ES-I3 (cell line): ENCODE results near the gene KLK13.

Source experiments
- H3K36me3 ChIP-seq: 2 replicates; pipeline ENCODE4 v1.6.1; 2013; ENCODE audit warnings: mild to moderate bottlenecking, low read length, control low read depth, moderate library complexity; ENCODE audit not compliant: insufficient read depth
- H3K4me1 ChIP-seq: 2 replicates; pipeline ENCODE4 v1.6.1; 2013; ENCODE audit warnings: mild to moderate bottlenecking, control low read depth, low read length; ENCODE audit not compliant: insufficient read depth
- H3K9ac ChIP-seq: 2 replicates; pipeline ENCODE4 v1.6.1; 2013; ENCODE audit warnings: low read depth, mild to moderate bottlenecking, low read length, moderate library complexity
- H3K9me3 ChIP-seq: 2 replicates; pipeline ENCODE4 v1.6.1; 2013; ENCODE audit warnings: mild to moderate bottlenecking, low read length, moderate library complexity; ENCODE audit not compliant: control insufficient read depth, insufficient read depth

Gene KLK13

DNA sequence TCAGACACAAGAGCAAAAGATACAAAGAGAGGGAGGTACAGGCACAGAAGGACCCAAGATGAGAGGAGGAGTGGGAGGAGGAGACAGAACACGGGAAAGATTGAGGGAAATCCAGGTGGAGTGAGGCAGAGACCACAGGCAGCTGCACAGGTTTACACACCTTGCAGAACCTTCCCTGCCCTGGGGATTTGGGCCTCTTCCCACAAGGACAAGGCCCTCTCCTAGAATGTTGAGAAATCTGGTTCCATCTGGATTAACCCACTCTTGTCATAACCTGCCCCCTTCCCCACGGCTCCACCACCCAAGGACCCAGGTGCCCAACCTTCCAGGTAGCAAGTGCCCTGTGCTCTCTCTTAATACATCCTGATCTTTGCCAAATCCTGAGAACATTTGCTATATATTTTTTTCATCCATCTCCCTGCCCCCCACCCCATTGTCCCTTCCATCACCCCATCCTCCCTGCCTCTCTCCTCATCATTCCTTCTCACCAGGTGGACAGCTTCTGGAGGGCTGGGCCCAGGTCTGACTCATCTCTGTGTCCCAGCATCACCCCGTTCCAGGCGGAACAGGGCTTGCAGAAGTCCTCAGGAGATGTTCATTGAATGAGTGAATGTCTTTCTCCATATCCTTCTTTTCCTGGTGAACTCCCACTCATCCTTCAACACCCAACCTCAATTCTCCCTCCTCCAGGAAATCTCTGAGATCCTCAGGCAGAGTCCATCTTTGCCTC lies 54.7 kb downstream of the KLK13 start:
- H3K9ac ChIP-seq, result no peak overlapping the region
- H3K4me1 ChIP-seq, result no peaks in the 10 kb centered on the region
- H3K9me3 ChIP-seq, result no peaks in the 10 kb centered on the region
- no peaks in the 10 kb centered on the region for H3K36me3 ChIP-seq

- Histone ChIP-seq H3K9ac (no peak overlapping the region), H3K9me3 (no peaks in the 10 kb centered on the region), H3K4me1 (no peaks in the 10 kb centered on the region), H3K36me3 (no peaks in the 10 kb centered on the region)
Observed at GRCh38 chr19:51009061-51009891, 55.6 kb downstream of the KLK13 start.

DNA sequence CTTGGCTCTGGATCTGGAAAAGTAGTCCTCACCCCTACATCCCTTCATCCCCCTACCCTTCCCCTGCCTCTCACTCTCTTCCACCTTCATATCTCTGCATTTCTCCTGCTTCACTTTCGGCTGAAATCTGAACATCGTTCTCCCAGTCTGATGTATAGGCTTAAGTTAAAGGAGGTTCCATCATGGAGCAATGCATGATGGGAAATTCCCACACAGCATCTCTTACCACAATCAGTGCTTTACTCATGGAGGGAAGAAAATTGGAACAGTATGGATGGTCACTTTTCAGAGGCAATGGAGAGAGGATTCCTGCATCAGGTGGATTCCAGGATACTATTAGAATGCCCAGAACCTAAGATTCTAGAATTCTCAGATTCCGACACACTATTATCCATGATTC lies 57.4 kb downstream of the KLK13 start:
- H3K36me3 ChIP-seq, result no peaks in the 10 kb centered on the region
- no peaks in the 10 kb centered on the region for H3K9me3 ChIP-seq
- no peaks in the 10 kb centered on the region for H3K4me1 ChIP-seq
- no peak overlapping the region for H3K9ac ChIP-seq

GRCh38 chr19:51006406-51006805 lies 58.5 kb downstream of the KLK13 start:
- no peaks in the 10 kb centered on the region for H3K36me3 ChIP-seq
- no peaks in the 10 kb centered on the region for H3K9me3 ChIP-seq
- H3K9ac ChIP-seq, result no peak overlapping the region
- H3K4me1 ChIP-seq, result no peaks in the 10 kb centered on the region; the same call in 1 of the 2 replicates
